Measurements from ENCODE around the gene THEM4. TPM values are rescaled to one million over a fixed set of nuclear protein-coding genes. Genes with fewer than 3 reads are reported as not detected.
"Not testable (repeated sequence)": the region's sequence is repeated elsewhere in the genome, so short reads cannot be mapped to it uniquely, and the experiment has no call there.

Gene THEM4
- total RNA-seq, 1 donor from 2014 or later: 5.3 TPM

- FAIRE-seq; DNase-seq (ENCODE audit: low spot score in 2 of 2): not testable (repeated sequence)
Measured at GRCh38 chr1:151900804-151901203, 8.5 kb downstream of the THEM4 start.

GRCh38 chr1:151898519-151898991 is 10.8 kb downstream of the THEM4 start:
- FAIRE-seq (no peak), DNase-seq (ENCODE audit: low spot score in 2 of 2) (no peak)

GRCh38 chr1:151897991-151898431 is 11.3 kb downstream of the THEM4 start:
- DNase-seq (ENCODE audit: low spot score in 2 of 2): no peak
- no peak for FAIRE-seq

GRCh38 chr1:151893176-151893924 is 16.0 kb downstream of the THEM4 start:
- no peak for FAIRE-seq
- DNase-seq (ENCODE audit: low spot score in 2 of 2): no peak

GRCh38 chr1:151892190-151892589 is 17.1 kb downstream of the THEM4 start:
- FAIRE-seq (no peak), DNase-seq (ENCODE audit: low spot score in 2 of 2) (no peak)

GRCh38 chr1:151891512-151891911 is 17.8 kb downstream of the THEM4 start:
- no peak for DNase-seq (ENCODE audit: low spot score in 2 of 2)
- no peak for FAIRE-seq

- DNase-seq (ENCODE audit: low spot score in 2 of 2) (no peak), FAIRE-seq (no peak)
Measured at GRCh38 chr1:151888972-151889570, 20.2 kb downstream of the THEM4 start.

GRCh38 chr1:151887028-151887427 is 22.3 kb downstream of the THEM4 start:
- DNase-seq (ENCODE audit: low spot score in 2 of 2): no peak
- no peak for FAIRE-seq

GRCh38 chr1:151885479-151885878 is 23.8 kb downstream of the THEM4 start:
- FAIRE-seq: no peak
- no peak for DNase-seq (ENCODE audit: low spot score in 2 of 2)

- not testable (repeated sequence) for FAIRE-seq; DNase-seq (ENCODE audit: low spot score in 2 of 2)
Measured at GRCh38 chr1:151884879-151885278, 24.4 kb downstream of the THEM4 start.

GRCh38 chr1:151884445-151884844 is 24.9 kb downstream of the THEM4 start:
- not testable (repeated sequence) for DNase-seq (ENCODE audit: low spot score in 2 of 2); FAIRE-seq

- not testable (repeated sequence) for FAIRE-seq; DNase-seq (ENCODE audit: low spot score in 2 of 2)
Measured at GRCh38 chr1:151883898-151884297, 25.4 kb downstream of the THEM4 start.

- DNase-seq (ENCODE audit: low spot score in 2 of 2); FAIRE-seq: not testable (repeated sequence)
Measured at GRCh38 chr1:151882918-151883317, 26.4 kb downstream of the THEM4 start.

GRCh38 chr1:151882466-151882865 is 26.8 kb downstream of the THEM4 start:
- FAIRE-seq (no peak), DNase-seq (ENCODE audit: low spot score in 2 of 2) (no peak)

GRCh38 chr1:151881479-151881878 is 27.8 kb downstream of the THEM4 start:
- FAIRE-seq (peak; percentile 6), DNase-seq (ENCODE audit: low spot score in 2 of 2) (no peak)

- FAIRE-seq (no peak), DNase-seq (ENCODE audit: low spot score in 2 of 2) (no peak)
Measured at GRCh38 chr1:151875419-151876097, 33.8 kb downstream of the THEM4 start.

GRCh38 chr1:151872776-151873175 is 36.5 kb downstream of the THEM4 start:
- DNase-seq (ENCODE audit: low spot score in 2 of 2); FAIRE-seq: not testable (repeated sequence)

GRCh38 chr1:151871284-151872030 is 37.9 kb downstream of the THEM4 start:
- DNase-seq (ENCODE audit: low spot score in 2 of 2) (no peak), FAIRE-seq (no peak)

GRCh38 chr1:151868486-151868885 is 40.8 kb downstream of the THEM4 start:
- DNase-seq (ENCODE audit: low spot score in 2 of 2): no peak
- FAIRE-seq: no peak

GRCh38 chr1:151867765-151868411 is 41.4 kb downstream of the THEM4 start:
- no peak for DNase-seq (ENCODE audit: low spot score in 2 of 2)
- no peak for FAIRE-seq
